ENCODE results near the gene RXYLT1. TPM values are rescaled to one million over a fixed set of nuclear protein-coding genes. Genes with fewer than 3 reads are reported as not detected.

The RXYLT1 gene
- total and polyA plus RNA-seq, 11 donors: 7.6 to 28.3 (median 20.7) TPM

GRCh38 chr12:63820427-63820826, 40.7 kb downstream of the RXYLT1 start:
- ATAC-seq: no peak
- TF ChIP-seq CTCF (IDR thresholded peaks at IDR 0.05) (no peak), POLR2A (IDR thresholded peaks at IDR 0.05) (no peak)
- peaks cover 0 to 8% (median 0%) of the 10 kb centered on the region in 12 donors for H3K4me1 ChIP-seq
- no peak overlapping the region for H3K27ac ChIP-seq
- DNase-seq: no peak
- H3K9me3 ChIP-seq: peaks cover 0 to 16% (median 0%) of the 10 kb centered on the region in 12 donors
- intact Hi-C loops (cut with DNase I): loop anchor here in 1 of 10 donors (10.0 kb wide), 1 partner anchor 574 kb away; the partner anchor contains the start of gene C12orf56
- H3K36me3 ChIP-seq: no peaks in the 10 kb centered on the region
- no peak overlapping the region for H3K4me3 ChIP-seq
- H3K27me3 ChIP-seq: peaks cover 0 to 7% (median 0%) of the 10 kb centered on the region in 9 donors
- 72 to 94% (median 76%) methylated on average over 1 of the region's 1 CpG for WGBS, 4 donors

GRCh38 chr12:63821781-63822251, 42.1 kb downstream of the RXYLT1 start:
- Histone ChIP-seq H3K4me3 (peak overlapping the region in 11 of 12 donors; percentile 16 to 63 (median 48)), H3K27ac (peak overlapping the region in 1 of 12 donors; percentile 21), H3K4me1 (peaks cover 0 to 8% (median 0%) of the 10 kb centered on the region in 12 donors), H3K27me3 (peaks cover 0 to 7% (median 0%) of the 10 kb centered on the region in 9 donors), H3K36me3 (no peaks in the 10 kb centered on the region), H3K9me3 (peaks cover 0 to 16% (median 0%) of the 10 kb centered on the region in 12 donors)
- TF ChIP-seq POLR2A (IDR thresholded peaks at IDR 0.05) (no peak), CTCF (IDR thresholded peaks at IDR 0.05) (no peak)
- ATAC-seq: peak in 3 of 4 donors; percentile 36 to 46 (median 36)
- 18 to 36% (median 20%) methylated on average over 22 to 38 of the region's 38 CpGs for WGBS, 4 donors
- intact Hi-C loops (cut with DNase I): loop anchor here in 1 of 10 donors (10.0 kb wide), 1 partner anchor 573 kb away; the partner anchor contains the start of gene C12orf56
- DNase-seq: peak in 4 of 5 donors; percentile 26 to 64 (median 30)

- peak overlapping the region in 6 of 12 donors; percentile 47 to 63 (median 56) for H3K4me3 ChIP-seq
- H3K9me3 ChIP-seq: peaks cover 0 to 16% (median 0%) of the 10 kb centered on the region in 12 donors
- peaks cover 0 to 7% (median 0%) of the 10 kb centered on the region in 9 donors for H3K27me3 ChIP-seq
- TF ChIP-seq POLR2A (IDR thresholded peaks at IDR 0.05): no peak
- TF ChIP-seq CTCF (IDR thresholded peaks at IDR 0.05): no peak
- no peak for ATAC-seq
- intact Hi-C loops (cut with DNase I): loop anchor here in 1 of 10 donors (10.0 kb wide), 1 partner anchor 572 kb away; the partner anchor contains the start of gene C12orf56
- 73 to 85% (median 81%) methylated on average over 6 of the region's 6 CpGs for WGBS, 4 donors
- no peak overlapping the region for H3K27ac ChIP-seq
- no peak for DNase-seq
- no peaks in the 10 kb centered on the region for H3K36me3 ChIP-seq
- H3K4me1 ChIP-seq: peaks cover 0 to 8% (median 0%) of the 10 kb centered on the region in 12 donors
Measured at GRCh38 chr12:63822352-63822751, 42.6 kb downstream of the RXYLT1 start.

GRCh38 chr12:63823040-63823439, 43.3 kb downstream of the RXYLT1 start:
- no peak for DNase-seq
- ATAC-seq: no peak
- no peaks in the 10 kb centered on the region for H3K36me3 ChIP-seq
- H3K4me3 ChIP-seq: no peak overlapping the region
- TF ChIP-seq POLR2A (IDR thresholded peaks at IDR 0.05) (no peak), CTCF (IDR thresholded peaks at IDR 0.05) (no peak)
- peaks cover 0 to 8% (median 0%) of the 10 kb centered on the region in 12 donors for H3K4me1 ChIP-seq
- H3K27ac ChIP-seq: no peak overlapping the region
- 87 to 95% (median 93%) methylated on average over 6 of the region's 6 CpGs for WGBS, 4 donors
- intact Hi-C loops (cut with DNase I): loop anchor here in 1 of 10 donors (10.0 kb wide), 1 partner anchor 572 kb away; the partner anchor contains the start of gene C12orf56
- H3K27me3 ChIP-seq: peaks cover 0 to 7% (median 0%) of the 10 kb centered on the region in 9 donors
- peaks cover 0 to 16% (median 0%) of the 10 kb centered on the region in 12 donors for H3K9me3 ChIP-seq

Measured in heart left ventricle (tissue), 16 donors.